K562 (cell line): Measurements from ENCODE around the gene GCNT1. TPM values are rescaled to one million over a fixed set of nuclear protein-coding genes. Genes with fewer than 3 reads are reported as not detected.
A peak's percentile ranks its signal among the peaks of the same experiment; 100 is the strongest.

ENCODE experiments used
- BRD4 ChIP-seq: fragments of 200-600 bp; sonication (generic); IDR thresholded peaks from 2 replicates; pipeline ENCODE4 v1.6.1; 2017; ENCODE audit warnings: inconsistent platforms
- CEBPB ChIP-seq: fragments of 450-650 bp; IDR thresholded peaks from 2 replicates; pipeline ENCODE4 v1.6.1; 2016; ENCODE audit warnings: missing genetic modification characterization, missing compliant biosample characterization
- CHD1 ChIP-seq: fragments of 200-600 bp; sonication (generic); IDR thresholded peaks from one replicate; pipeline ENCODE4 v1.6.1; 2012; ENCODE audit warnings: mild to moderate bottlenecking, moderate library complexity, low read length, inconsistent platforms
- DPF2 ChIP-seq: fragments of 450-650 bp; IDR thresholded peaks from 2 replicates; pipeline ENCODE4 v1.6.1; 2016
- FOSL1 ChIP-seq: fragments of 200-800 bp; sonication (Bioruptor generic); conservative IDR thresholded peaks from 2 replicates; pipeline ENCODE4 v1.6.1; 2016; ENCODE audit warnings: missing genetic modification characterization, missing compliant biosample characterization
- FOXP4 ChIP-seq: sonication (generic); formaldehyde crosslinking; IDR thresholded peaks from 2 replicates; pipeline ENCODE4 v1.8.0; 2022; ENCODE audit warnings: mild to moderate bottlenecking, missing genetic modification reagents, borderline replicate concordance
- HDAC6 ChIP-seq: IDR thresholded peaks from 2 replicates; pipeline ENCODE4 v1.6.1; 2012; ENCODE audit warnings: low read depth, mild to moderate bottlenecking, control low read depth, inconsistent platforms, low read length, moderate library complexity
- HINFP ChIP-seq: fragments of 450-650 bp; conservative IDR thresholded peaks from 2 replicates; pipeline ENCODE4 v1.6.1; 2016; ENCODE audit warnings: missing genetic modification characterization, low read depth, mild to moderate bottlenecking, control low read depth, missing compliant biosample characterization
- HOXB6 ChIP-seq: fragments of 250-450 bp; sonication (Bioruptor Pico); IDR thresholded peaks from 2 replicates; pipeline ENCODE4 v1.5.1; 2022; ENCODE audit warnings: mild to moderate bottlenecking, borderline replicate concordance
- IRF9 ChIP-seq: fragments of 450-650 bp; IDR thresholded peaks from 2 replicates; pipeline ENCODE4 v1.6.1; 2016; ENCODE audit warnings: missing biosample characterization, missing genetic modification characterization
- PHF20 ChIP-seq: fragments of 450-650 bp; IDR thresholded peaks from 2 replicates; pipeline ENCODE4 v1.6.1; 2018; ENCODE audit not compliant: partially characterized antibody
- PKNOX1 ChIP-seq: fragments of 450-650 bp; IDR thresholded peaks from 2 replicates; pipeline ENCODE4 v1.6.1; 2016
- POLR2A ChIP-seq: fragments of 450-650 bp; conservative IDR thresholded peaks from 2 replicates; pipeline ENCODE4 v1.6.1; 2016
- PTTG1 ChIP-seq: fragments of 450-650 bp; IDR thresholded peaks from 2 replicates; pipeline ENCODE4 v1.6.1; 2016; ENCODE audit warnings: low read depth, mild to moderate bottlenecking, missing genetic modification characterization, missing compliant biosample characterization
- TAF7 ChIP-seq: fragments of 450-650 bp; IDR thresholded peaks from 2 replicates; pipeline ENCODE4 v1.6.1; 2016; ENCODE audit warnings: missing genetic modification characterization, missing compliant biosample characterization
- TEAD2 ChIP-seq: fragments of 450-650 bp; IDR thresholded peaks from 2 replicates; pipeline ENCODE4 v1.6.1; 2016; ENCODE audit warnings: missing genetic modification characterization, control low read depth, missing compliant biosample characterization
- TFAM ChIP-seq: fragments of 250-450 bp; sonication (Bioruptor Pico); conservative IDR thresholded peaks from 2 replicates; pipeline ENCODE4 v1.5.0; 2021; ENCODE audit warnings: mild to moderate bottlenecking, moderate library complexity
- TGIF2 ChIP-seq: sonication (generic); formaldehyde crosslinking; IDR thresholded peaks from 2 replicates; pipeline ENCODE4 v1.8.1; 2022; ENCODE audit warnings: mild to moderate bottlenecking, missing genetic modification reagents, moderate library complexity
- ZC3H8 ChIP-seq: fragments of 450-650 bp; IDR thresholded peaks from 2 replicates; pipeline ENCODE4 v1.6.1; 2017
- ZNF224 ChIP-seq: sonication (generic); formaldehyde crosslinking; IDR thresholded peaks from 2 replicates; pipeline ENCODE4 v1.8.0; 2022; ENCODE audit warnings: mild to moderate bottlenecking, missing genetic modification reagents
- polyA plus RNA-seq, 8 experiments: library from polyadenylated mRNA; depleted of rRNA in 4 of 8; stranded (reverse) in 5 of 8; unstranded in 3 of 8; fragments of >200 nt; fragmentation: Nextera tagmentation in 2 of 8; fragmentation: Illumina TruSeq in 1 of 8; extraction: Ambion mirVana in 2 of 8; extraction: Trizol in 1 of 8; gene quantifications; 2 replicates each; pipeline versions ENCODE4 v1.2.1 to v1.2.3, GENCODE V29; 2011 to 2014; ENCODE audit warnings: inconsistent platforms in 1 of 8, missing spikeins in 1 of 8
- total RNA-seq, 7 experiments: library from RNA; depleted of rRNA in 6 of 7; stranded (reverse); fragments of >200 nt in 6 of 7; fragmentation: Illumina TruSeq in 2 of 7; extraction: Trizol in 2 of 7; gene quantifications; 2 replicates each; pipeline versions ENCODE4 v1.2.1 to v1.2.3, GENCODE V29; 2011 to 2021; ENCODE audit warnings: low replicate concordance in 1 of 7
- TF ChIP-seq, protein P1 (sequence below): fragments of 450-650 bp; conservative IDR thresholded peaks from 2 replicates; pipeline ENCODE4 v1.6.1; 2016; ENCODE audit warnings: missing genetic modification characterization, low read depth, mild to moderate bottlenecking, missing compliant biosample characterization, moderate library complexity
- TF ChIP-seq, protein P2 (sequence below): fragments of 450-650 bp; formaldehyde crosslinking; IDR thresholded peaks from 2 replicates; pipeline ENCODE4 v1.4.0; 2022; ENCODE audit warnings: mild to moderate bottlenecking, moderate library complexity

GCNT1 gene
- total and polyA plus RNA-seq, 9 of the 15 experiments (the other 6 are each of a cell fraction or from before 2014, with no cell fraction given) = 0.01 to 0.71 (median 0.10) TPM

DNA sequence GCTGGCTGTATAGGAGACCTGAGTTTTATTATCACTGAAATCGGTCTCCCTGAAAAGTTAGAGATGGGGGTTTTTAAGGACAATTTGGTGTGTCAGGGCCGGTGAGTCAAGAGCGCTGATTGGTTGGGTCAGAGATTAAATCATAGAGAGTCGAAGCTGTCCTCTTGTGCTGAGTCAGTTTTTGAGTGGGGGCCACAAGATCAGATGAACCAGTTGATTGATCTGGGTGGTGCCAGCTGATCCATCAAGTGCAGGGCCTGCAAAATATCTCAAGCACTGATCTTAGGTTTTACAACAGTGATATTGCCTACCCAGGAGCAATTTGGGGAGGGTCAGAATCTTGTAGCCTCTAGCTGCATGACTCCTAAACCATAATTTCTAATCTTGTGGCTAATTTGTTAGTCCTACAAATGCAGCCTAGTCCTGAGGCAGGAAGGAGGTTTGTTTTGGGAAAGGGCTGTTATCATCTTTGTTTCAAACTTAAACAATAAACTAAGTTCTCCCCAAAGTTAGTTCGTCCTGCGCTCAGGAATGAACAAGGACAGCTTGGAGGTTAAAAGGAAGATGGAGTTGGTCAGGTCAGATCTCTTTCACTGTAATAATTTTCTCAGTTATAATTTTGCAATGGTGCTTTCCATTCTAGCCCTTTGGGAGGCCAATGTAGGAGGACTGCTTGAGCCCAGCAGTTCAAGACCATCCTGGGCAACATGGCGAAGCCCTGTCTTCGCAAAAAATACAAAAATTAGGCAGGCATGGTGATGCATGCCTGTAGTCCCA lies 33.1 kb upstream of the GCNT1 start (continued):
- 0 out of 2 replicates have a peak, but pooled peaks have one; percentile 18 for TF ChIP-seq DPF2
- no peak for TF ChIP-seq POLR2A
- TF ChIP-seq FOSL1 (tag) = peak; percentile 32; the same call in 1 of the 2 replicates
- no peak for TF ChIP-seq FOXP4
- no peak for TF ChIP-seq PHF20
- TF ChIP-seq BRD4 = no peak
- peak; percentile 87 for TF ChIP-seq HINFP
- TF ChIP-seq CEBPB (tag) = no peak
- TF ChIP-seq, protein P1, sequence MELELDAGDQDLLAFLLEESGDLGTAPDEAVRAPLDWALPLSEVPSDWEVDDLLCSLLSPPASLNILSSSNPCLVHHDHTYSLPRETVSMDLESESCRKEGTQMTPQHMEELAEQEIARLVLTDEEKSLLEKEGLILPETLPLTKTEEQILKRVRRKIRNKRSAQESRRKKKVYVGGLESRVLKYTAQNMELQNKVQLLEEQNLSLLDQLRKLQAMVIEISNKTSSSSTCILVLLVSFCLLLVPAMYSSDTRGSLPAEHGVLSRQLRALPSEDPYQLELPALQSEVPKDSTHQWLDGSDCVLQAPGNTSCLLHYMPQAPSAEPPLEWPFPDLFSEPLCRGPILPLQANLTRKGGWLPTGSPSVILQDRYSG (tag) = peak; percentile 93
- peak; percentile 21; the same call in 1 of the 2 replicates for TF ChIP-seq PKNOX1
- TF ChIP-seq CHD1 = no peak
- TF ChIP-seq, protein P2, sequence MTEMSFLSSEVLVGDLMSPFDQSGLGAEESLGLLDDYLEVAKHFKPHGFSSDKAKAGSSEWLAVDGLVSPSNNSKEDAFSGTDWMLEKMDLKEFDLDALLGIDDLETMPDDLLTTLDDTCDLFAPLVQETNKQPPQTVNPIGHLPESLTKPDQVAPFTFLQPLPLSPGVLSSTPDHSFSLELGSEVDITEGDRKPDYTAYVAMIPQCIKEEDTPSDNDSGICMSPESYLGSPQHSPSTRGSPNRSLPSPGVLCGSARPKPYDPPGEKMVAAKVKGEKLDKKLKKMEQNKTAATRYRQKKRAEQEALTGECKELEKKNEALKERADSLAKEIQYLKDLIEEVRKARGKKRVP (CRISPR knock-in tag) = no peak
- TF ChIP-seq TFAM (CRISPR knock-in tag) = no peak
- no peak for TF ChIP-seq HOXB6 (CRISPR knock-in tag)
- TF ChIP-seq ZNF224 (CRISPR knock-in tag) = no peak
- TF ChIP-seq ZC3H8 = no peak
- TF ChIP-seq IRF9 (tag) = no peak
- no peak for TF ChIP-seq TGIF2 (CRISPR knock-in tag)
- TF ChIP-seq TAF7 (tag) = peak; percentile 33; the same call in 1 of the 2 replicates
- TF ChIP-seq HDAC6 = no peak
- TF ChIP-seq TEAD2 (tag) = peak; percentile 75
- TF ChIP-seq PTTG1 (tag) = peak; percentile 87
